ENCODE results near the gene NEUROD2. TPM values are rescaled to one million over a fixed set of nuclear protein-coding genes. Genes with fewer than 3 reads are reported as not detected.

The NEUROD2 gene
- polyA plus RNA-seq, 1 of the 3 experiments (the other 2 are of a cell fraction) = not detected

DNA sequence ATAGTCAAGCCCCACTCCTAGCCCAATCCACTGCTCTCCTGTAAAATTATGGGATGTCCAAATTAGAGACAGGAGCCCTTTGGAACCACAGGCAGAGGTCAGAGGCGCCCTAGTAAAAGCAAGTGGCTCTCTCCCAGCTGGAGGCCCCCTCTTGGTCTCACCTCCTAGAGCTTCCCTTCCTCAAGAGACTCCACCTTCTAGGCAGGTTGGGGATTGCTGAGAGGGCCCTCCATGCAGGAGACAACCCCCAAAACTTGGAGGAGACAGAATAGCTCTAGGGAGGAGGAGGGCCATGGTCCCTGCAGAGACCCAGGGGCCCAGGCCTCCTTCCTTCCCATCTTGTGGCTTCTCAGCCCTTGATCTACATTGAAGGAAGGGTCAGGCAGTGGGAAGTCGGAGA lies 29.4 kb downstream of the NEUROD2 start:
- WGBS (ENCODE audit: low lambda C conversion rate) = 56% methylated on average over 2 of the region's 2 CpGs
- Histone ChIP-seq H3K4me1 (ENCODE audit: control insufficient read depth in 1 of 2, insufficient read depth in 2 of 2, low read depth in 1 of 2, low read length in 1 of 2) (peaks cover 0 to 8% of the 10 kb centered on the region in 2 experiments; a peak in 1 of 4 replicates), H3K36me3 (replicated peaks in 1 of 2; ENCODE audit: control insufficient read depth in 1 of 2, insufficient read depth in 2 of 2, low read length in 1 of 2) (no peaks in the 10 kb centered on the region), H3K27me3 (ENCODE audit: insufficient read depth) (no peaks in the 10 kb centered on the region), H3K27ac (ENCODE audit: low read depth in 2 of 2, low read length in 1 of 2) (no peak overlapping the region), H3F3A (replicated peaks; ENCODE audit: insufficient read depth) (peaks cover 3% of the 10 kb centered on the region), H4K20me1 (ENCODE audit: insufficient read depth) (no peaks in the 10 kb centered on the region), H3K9me2 (no peaks in the 10 kb centered on the region), H3K4me2 (no peak overlapping the region), H3K9me3 (no peaks in the 10 kb centered on the region), H3K4me3 (ENCODE audit: low read depth in 2 of 2, low read length in 1 of 2) (no peak overlapping the region), H3K79me2 (ENCODE audit: insufficient read depth) (no peaks in the 10 kb centered on the region), H2AFZ (ENCODE audit: low read depth) (no peak overlapping the region), H3K9ac (no peak overlapping the region)
- TF ChIP-seq RCOR1 (IDR thresholded peaks at IDR 0.05; ENCODE audit: low read length) (no peak), ELF1 (IDR thresholded peaks at IDR 0.05) (no peak), FOSL2 (IDR thresholded peaks at IDR 0.05; ENCODE audit: borderline replicate concordance, low read depth) (no peak), SIN3A (IDR thresholded peaks at IDR 0.05; ENCODE audit: borderline replicate concordance, low read depth, low read length) (no peak), NRF1 (IDR thresholded peaks at IDR 0.05; ENCODE audit: low read depth, low read length) (no peak), RFX5 (IDR thresholded peaks at IDR 0.05; ENCODE audit: low read length) (no peak), FOXJ3 (CRISPR knock-in tag; IDR thresholded peaks at IDR 0.05) (no peak), EZH2phosphoT487 (IDR thresholded peaks at IDR 0.05; ENCODE audit: borderline replicate concordance, low read depth) (no peak), TEAD4 (IDR thresholded peaks at IDR 0.05; ENCODE audit: borderline replicate concordance, insufficient read depth) (no peak), EP300 (IDR thresholded peaks at IDR 0.05; ENCODE audit: borderline replicate concordance in 1 of 2, low read depth in 1 of 2, low read length in 1 of 2) (no peak), TAF1 (IDR thresholded peaks at IDR 0.05; ENCODE audit: borderline replicate concordance, low read depth, low read length) (no peak)
- TF ChIP-seq, protein P1, sequence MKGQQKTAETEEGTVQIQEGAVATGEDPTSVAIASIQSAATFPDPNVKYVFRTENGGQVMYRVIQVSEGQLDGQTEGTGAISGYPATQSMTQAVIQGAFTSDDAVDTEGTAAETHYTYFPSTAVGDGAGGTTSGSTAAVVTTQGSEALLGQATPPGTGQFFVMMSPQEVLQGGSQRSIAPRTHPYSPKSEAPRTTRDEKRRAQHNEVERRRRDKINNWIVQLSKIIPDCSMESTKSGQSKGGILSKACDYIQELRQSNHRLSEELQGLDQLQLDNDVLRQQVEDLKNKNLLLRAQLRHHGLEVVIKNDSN (IDR thresholded peaks at IDR 0.05; ENCODE audit: borderline replicate concordance, low read depth) = no peak
- ChIA-PET POLR2A (no interaction called here), CTCF (interaction anchor here (0.9 to 10.3 kb wide), 7 partner anchors 11 to 44 kb away, joined by 3 to 93 read pairs (median 13); no protein-coding TSS in a partner anchor)
- DNase-seq = no peak

DNA sequence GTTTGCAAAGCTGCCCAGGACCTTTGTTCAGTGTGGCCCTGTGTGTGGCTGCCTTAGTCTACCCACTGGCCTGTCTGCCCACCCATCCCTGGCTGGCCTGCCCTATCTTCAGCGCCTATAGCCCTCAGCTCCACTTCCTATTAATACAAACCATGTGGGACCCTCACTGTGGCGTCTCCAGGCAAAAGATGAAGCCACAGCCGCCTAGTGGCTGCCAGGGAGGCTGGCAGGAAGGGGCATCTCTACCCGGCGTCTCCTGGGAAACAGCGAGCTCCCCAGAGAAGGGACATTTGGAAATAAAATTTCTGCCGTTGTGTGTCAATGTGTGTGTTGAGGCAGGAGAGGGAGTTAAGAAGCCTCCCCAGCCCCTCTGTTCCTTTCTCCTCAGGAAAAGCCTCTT lies 31.5 kb downstream of the NEUROD2 start:
- Histone ChIP-seq H3F3A (replicated peaks; ENCODE audit: insufficient read depth) (peaks cover 7% of the 10 kb centered on the region), H3K9me2 (no peaks in the 10 kb centered on the region), H3K4me1 (ENCODE audit: control insufficient read depth in 1 of 2, insufficient read depth in 2 of 2, low read depth in 1 of 2, low read length in 1 of 2) (peaks cover 0 to 8% of the 10 kb centered on the region in 2 experiments; a peak in 1 of 4 replicates), H3K36me3 (replicated peaks in 1 of 2; ENCODE audit: control insufficient read depth in 1 of 2, insufficient read depth in 2 of 2, low read length in 1 of 2) (no peaks in the 10 kb centered on the region), H3K9ac (no peak overlapping the region), H3K79me2 (ENCODE audit: insufficient read depth) (no peaks in the 10 kb centered on the region), H2AFZ (ENCODE audit: low read depth) (no peak overlapping the region), H3K4me3 (ENCODE audit: low read depth in 2 of 2, low read length in 1 of 2) (no peak overlapping the region), H3K4me2 (no peak overlapping the region), H3K27ac (ENCODE audit: low read depth in 2 of 2, low read length in 1 of 2) (no peak overlapping the region), H3K9me3 (no peaks in the 10 kb centered on the region), H4K20me1 (ENCODE audit: insufficient read depth) (no peaks in the 10 kb centered on the region), H3K27me3 (ENCODE audit: insufficient read depth) (no peaks in the 10 kb centered on the region)
- POLR2A ChIA-PET = no interaction called here
- peak; percentile 87 for DNase-seq
- CTCF ChIA-PET = interaction anchor here (0.6 to 10.3 kb wide), 37 partner anchors 10 to 707 kb away, joined by 3 to 93 read pairs (median 4); partner anchors contain the start of genes CDK12 and PNMT
- TF ChIP-seq GABPA (IDR thresholded peaks at IDR 0.05; ENCODE audit: low read depth) (no peak), MXI1 (IDR thresholded peaks at IDR 0.05; ENCODE audit: low read depth, low read length) (peak; percentile 79; the same call in 1 of the 2 replicates), RAD21 (IDR thresholded peaks at IDR 0.05; ENCODE audit: low read length) (peak; percentile 56), SMC3 (IDR thresholded peaks at IDR 0.05; ENCODE audit: low read depth, low read length) (peak; percentile 57)
- TF ChIP-seq, protein P2, sequence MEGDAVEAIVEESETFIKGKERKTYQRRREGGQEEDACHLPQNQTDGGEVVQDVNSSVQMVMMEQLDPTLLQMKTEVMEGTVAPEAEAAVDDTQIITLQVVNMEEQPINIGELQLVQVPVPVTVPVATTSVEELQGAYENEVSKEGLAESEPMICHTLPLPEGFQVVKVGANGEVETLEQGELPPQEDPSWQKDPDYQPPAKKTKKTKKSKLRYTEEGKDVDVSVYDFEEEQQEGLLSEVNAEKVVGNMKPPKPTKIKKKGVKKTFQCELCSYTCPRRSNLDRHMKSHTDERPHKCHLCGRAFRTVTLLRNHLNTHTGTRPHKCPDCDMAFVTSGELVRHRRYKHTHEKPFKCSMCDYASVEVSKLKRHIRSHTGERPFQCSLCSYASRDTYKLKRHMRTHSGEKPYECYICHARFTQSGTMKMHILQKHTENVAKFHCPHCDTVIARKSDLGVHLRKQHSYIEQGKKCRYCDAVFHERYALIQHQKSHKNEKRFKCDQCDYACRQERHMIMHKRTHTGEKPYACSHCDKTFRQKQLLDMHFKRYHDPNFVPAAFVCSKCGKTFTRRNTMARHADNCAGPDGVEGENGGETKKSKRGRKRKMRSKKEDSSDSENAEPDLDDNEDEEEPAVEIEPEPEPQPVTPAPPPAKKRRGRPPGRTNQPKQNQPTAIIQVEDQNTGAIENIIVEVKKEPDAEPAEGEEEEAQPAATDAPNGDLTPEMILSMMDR (IDR thresholded peaks at IDR 0.05) = peak; percentile 67
- WGBS (ENCODE audit: low lambda C conversion rate) = 17% methylated on average over 7 of the region's 7 CpGs
